Astrocyte of the hippocampus (primary cell): ENCODE data around the gene MMP24OS.

Source experiments
- DNase-seq: peaks from one replicate; pipeline ENCODE4 v3.0.0; 2011; ENCODE audit warnings: low read depth, low spot score

The MMP24OS gene

GRCh38 chr20:35291654-35292503 lies 14.0 kb upstream of the MMP24OS start, which contains the start of gene FAM83C:
TSS of gene FAM83C (minus strand) at chr20:35292425. CDS start at chr20:35292304, 121 bp downstream.
- DNase-seq = no peak

- no peak for DNase-seq
These were observed 13.0 kb upstream of the MMP24OS start for GRCh38 chr20:35290887-35291417.

GRCh38 chr20:35290186-35290886 lies 12.4 kb upstream of the MMP24OS start:
- no peak for DNase-seq

- no peak for DNase-seq
These were observed 10.6 kb upstream of the MMP24OS start for GRCh38 chr20:35288325-35289060.

- no peak for DNase-seq
These were observed 9.8 kb upstream of the MMP24OS start for GRCh38 chr20:35287509-35288324.

- no peak for DNase-seq
These were observed 9.1 kb upstream of the MMP24OS start for GRCh38 chr20:35286899-35287508.

GRCh38 chr20:35286077-35286898 lies 8.4 kb upstream of the MMP24OS start:
- DNase-seq = no peak

- DNase-seq = no peak
These were observed 7.8 kb upstream of the MMP24OS start for GRCh38 chr20:35285806-35286076.

GRCh38 chr20:35284992-35285805 lies 7.3 kb upstream of the MMP24OS start:
- no peak for DNase-seq

- peak; percentile 95 for DNase-seq
These were observed 6.5 kb upstream of the MMP24OS start, which contains the start of gene EIF6 for GRCh38 chr20:35284267-35284991. TSS of gene EIF6 (minus strand) at chr20:35284772. CDS start at chr20:35284487, 285 bp downstream.

GRCh38 chr20:35283441-35284266 lies 5.7 kb upstream of the MMP24OS start:
- no peak for DNase-seq

GRCh38 chr20:35281506-35282101 lies 3.7 kb upstream of the MMP24OS start:
- DNase-seq = no peak

- DNase-seq = no peak
These were observed 2.6 kb upstream of the MMP24OS start for GRCh38 chr20:35280523-35280922.

- no peak for DNase-seq
These were observed 1.7 kb upstream of the MMP24OS start for GRCh38 chr20:35279533-35280174.

- no peak for DNase-seq
These were observed 1.1 kb upstream of the MMP24OS start for GRCh38 chr20:35279040-35279439.

- DNase-seq = no peak
These were observed 795 bp downstream of the MMP24OS start for GRCh38 chr20:35277127-35277526.
